AG09319 (cell line): ENCODE measurements around the gene CDH4.

Experiments used
- DNase-seq: peaks from one replicate; pipeline ENCODE4 v3.0.0-alpha.2; 2010; ENCODE audit warnings: low read depth; ENCODE audit errors: extremely low read depth
- CTCF ChIP-seq: IDR thresholded peaks from 2 replicates; pipeline ENCODE4 v1.5.1; 2011; ENCODE audit warnings: low read depth, mild to moderate bottlenecking, inconsistent platforms, low read length, moderate library complexity

Gene CDH4

GRCh38 chr20:61576372-61576771 lies 324.3 kb downstream of the CDH4 start:
- no peak for TF ChIP-seq CTCF
- no peak for DNase-seq

- no peak for TF ChIP-seq CTCF
- no peak for DNase-seq
Measured at GRCh38 chr20:61577065-61577464, 325.0 kb downstream of the CDH4 start.

GRCh38 chr20:61579908-61580307 lies 327.8 kb downstream of the CDH4 start:
- TF ChIP-seq CTCF: no peak
- DNase-seq: no peak

GRCh38 chr20:61580958-61581824 lies 329.1 kb downstream of the CDH4 start:
- DNase-seq: no peak
- no peak for TF ChIP-seq CTCF

- no peak for TF ChIP-seq CTCF
- DNase-seq: no peak
Measured at GRCh38 chr20:61581825-61582188, 329.7 kb downstream of the CDH4 start.

- no peak for DNase-seq
- TF ChIP-seq CTCF: no peak
Measured at GRCh38 chr20:61582196-61582923, 330.3 kb downstream of the CDH4 start.

- no peak for TF ChIP-seq CTCF
- DNase-seq: no peak
Measured at GRCh38 chr20:61583356-61583755, 331.3 kb downstream of the CDH4 start.
